ENCODE data around the gene STK35. TPM values are rescaled to one million over a fixed set of nuclear protein-coding genes. Genes with fewer than 3 reads are reported as not detected.

Gene STK35
- total and polyA plus RNA-seq, 2 of the 13 experiments (the other 11 are each of a cell fraction or from before 2014, with no cell fraction given): 27.4 to 29.8 TPM

DNA sequence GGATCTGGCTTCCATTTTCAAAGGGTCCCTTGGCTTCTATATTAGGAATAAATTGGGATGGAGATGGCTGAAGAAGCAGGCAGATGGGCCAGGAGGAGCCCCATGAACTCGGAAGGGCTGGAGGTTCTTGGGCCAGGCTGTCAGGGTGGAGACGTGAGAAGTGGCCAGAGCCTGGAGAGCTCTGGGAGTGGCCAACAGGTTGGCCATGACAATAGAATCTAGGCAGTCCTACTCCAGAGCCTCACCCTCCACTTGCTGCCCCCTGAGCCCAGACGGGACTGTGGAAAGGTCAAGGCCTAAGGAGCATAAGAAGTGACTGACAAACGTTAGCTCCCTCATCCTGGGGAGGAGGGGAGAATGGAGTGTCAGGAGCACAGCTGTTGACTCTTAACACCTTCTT is 62.1 kb downstream of the STK35 start:
- Histone ChIP-seq H3K9me3 (ENCODE audit: low read length) (no peaks in the 10 kb centered on the region), H3K9ac (ENCODE audit: insufficient read depth, low read depth, low read length) (no peak overlapping the region), H3K4me2 (ENCODE audit: low read depth, low read length) (no peak overlapping the region), H3K27me3 (ENCODE audit: control insufficient read depth in 1 of 2, insufficient read depth in 2 of 2, low read length in 2 of 2) (peaks cover 1 to 31% of the 10 kb centered on the region in 2 experiments; a peak in 2 of 5 replicates), H3K4me1 (ENCODE audit: insufficient read depth, low read length) (peaks cover 11% of the 10 kb centered on the region), H3K4me3 (replicated peaks in 1 of 3; ENCODE audit: insufficient read depth in 1 of 3, low read depth in 2 of 3, low read length in 3 of 3) (no peak overlapping the region), H3K27ac (ENCODE audit: extremely low read length, insufficient read depth, low read length) (no peak overlapping the region), H4K20me1 (ENCODE audit: insufficient read depth, low read length) (no peaks in the 10 kb centered on the region), H2AFZ (ENCODE audit: low read length) (no peak overlapping the region), H3K36me3 (replicated peaks in 1 of 2; ENCODE audit: control insufficient read depth in 1 of 2, insufficient read depth in 2 of 2, low read length in 2 of 2) (no peaks in the 10 kb centered on the region), H3K79me2 (ENCODE audit: insufficient read depth, low read length) (no peaks in the 10 kb centered on the region)
- no peak for FAIRE-seq
- ATAC-seq: no peak
- intact Hi-C loops (cut with micrococcal nuclease; ENCODE audit: unreplicated experiment): no loop called here
- BruUV-seq (replicated peaks): no TSS peak
- CTCF ChIA-PET (ENCODE audit: low intra/inter-chr PET ratio, low total read pairs): no interaction called here
- in situ Hi-C loops (cut with HindIII; ENCODE audit: extremely low pct_ligation_motif_present, low pct_unique_long_range_greater_than_20kb): no loop called here
- no peak for DNase-seq (ENCODE audit: low spot score)
- no peak for TF ChIP-seq HOXA3 (CRISPR knock-in tag; IDR thresholded peaks at IDR 0.05)
- TF ChIP-seq ZNF550 (CRISPR knock-in tag; IDR thresholded peaks at IDR 0.05; ENCODE audit: borderline replicate concordance): no peak
- TF ChIP-seq SALL2 (CRISPR knock-in tag; IDR thresholded peaks at IDR 0.05): no peak
- TF ChIP-seq, protein P1, sequence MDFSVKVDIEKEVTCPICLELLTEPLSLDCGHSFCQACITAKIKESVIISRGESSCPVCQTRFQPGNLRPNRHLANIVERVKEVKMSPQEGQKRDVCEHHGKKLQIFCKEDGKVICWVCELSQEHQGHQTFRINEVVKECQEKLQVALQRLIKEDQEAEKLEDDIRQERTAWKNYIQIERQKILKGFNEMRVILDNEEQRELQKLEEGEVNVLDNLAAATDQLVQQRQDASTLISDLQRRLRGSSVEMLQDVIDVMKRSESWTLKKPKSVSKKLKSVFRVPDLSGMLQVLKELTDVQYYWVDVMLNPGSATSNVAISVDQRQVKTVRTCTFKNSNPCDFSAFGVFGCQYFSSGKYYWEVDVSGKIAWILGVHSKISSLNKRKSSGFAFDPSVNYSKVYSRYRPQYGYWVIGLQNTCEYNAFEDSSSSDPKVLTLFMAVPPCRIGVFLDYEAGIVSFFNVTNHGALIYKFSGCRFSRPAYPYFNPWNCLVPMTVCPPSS (IDR thresholded peaks at IDR 0.05): no peak
- TF ChIP-seq ZNF205 (CRISPR knock-in tag; IDR thresholded peaks at IDR 0.05): no peak
- TF ChIP-seq DNMT1 (CRISPR knock-in tag; IDR thresholded peaks at IDR 0.05): no peak
- no peak for TF ChIP-seq ZNF264 (CRISPR knock-in tag; IDR thresholded peaks at IDR 0.05)
- TF ChIP-seq, protein P2, sequence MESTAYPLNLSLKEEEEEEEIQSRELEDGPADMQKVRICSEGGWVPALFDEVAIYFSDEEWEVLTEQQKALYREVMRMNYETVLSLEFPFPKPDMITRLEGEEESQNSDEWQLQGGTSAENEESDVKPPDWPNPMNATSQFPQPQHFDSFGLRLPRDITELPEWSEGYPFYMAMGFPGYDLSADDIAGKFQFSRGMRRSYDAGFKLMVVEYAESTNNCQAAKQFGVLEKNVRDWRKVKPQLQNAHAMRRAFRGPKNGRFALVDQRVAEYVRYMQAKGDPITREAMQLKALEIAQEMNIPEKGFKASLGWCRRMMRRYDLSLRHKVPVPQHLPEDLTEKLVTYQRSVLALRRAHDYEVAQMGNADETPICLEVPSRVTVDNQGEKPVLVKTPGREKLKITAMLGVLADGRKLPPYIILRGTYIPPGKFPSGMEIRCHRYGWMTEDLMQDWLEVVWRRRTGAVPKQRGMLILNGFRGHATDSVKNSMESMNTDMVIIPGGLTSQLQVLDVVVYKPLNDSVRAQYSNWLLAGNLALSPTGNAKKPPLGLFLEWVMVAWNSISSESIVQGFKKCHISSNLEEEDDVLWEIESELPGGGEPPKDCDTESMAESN (CRISPR knock-in tag; conservative IDR thresholded peaks at IDR 0.05): no peak
- TF ChIP-seq PHF20 (CRISPR knock-in tag; IDR thresholded peaks at IDR 0.05): no peak
- no peak for TF ChIP-seq SCMH1 (CRISPR knock-in tag; IDR thresholded peaks at IDR 0.05; ENCODE audit: borderline replicate concordance)
- TF ChIP-seq, protein P3, sequence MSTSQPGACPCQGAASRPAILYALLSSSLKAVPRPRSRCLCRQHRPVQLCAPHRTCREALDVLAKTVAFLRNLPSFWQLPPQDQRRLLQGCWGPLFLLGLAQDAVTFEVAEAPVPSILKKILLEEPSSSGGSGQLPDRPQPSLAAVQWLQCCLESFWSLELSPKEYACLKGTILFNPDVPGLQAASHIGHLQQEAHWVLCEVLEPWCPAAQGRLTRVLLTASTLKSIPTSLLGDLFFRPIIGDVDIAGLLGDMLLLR (CRISPR knock-in tag; IDR thresholded peaks at IDR 0.05): no peak
- TF ChIP-seq ZNF333 (CRISPR knock-in tag; IDR thresholded peaks at IDR 0.05; ENCODE audit: borderline replicate concordance): no peak
- no peak for TF ChIP-seq ZNF713 (CRISPR knock-in tag; IDR thresholded peaks at IDR 0.05)
- no peak for TF ChIP-seq ZNF557 (CRISPR knock-in tag; IDR thresholded peaks at IDR 0.05)
- no peak for TF ChIP-seq AGO2 (optimal IDR thresholded peaks at IDR 0.05; ENCODE audit: low read depth, low read length)
- POLR2A ChIA-PET: no interaction called here
- WGBS (ENCODE audit: low lambda C conversion rate): 14% methylated on average over 4 of the region's 4 CpGs

All from HepG2 (cell line).